NCI-H2196 (cell line): ENCODE results near the gene FAM43A.

Experiments
- DNase-seq: peaks from one replicate; lab custom pipeline; 2025; ENCODE audit not compliant: unreplicated experiment; lab: John Stamatoyannopoulos, UW

Gene FAM43A, protein sequence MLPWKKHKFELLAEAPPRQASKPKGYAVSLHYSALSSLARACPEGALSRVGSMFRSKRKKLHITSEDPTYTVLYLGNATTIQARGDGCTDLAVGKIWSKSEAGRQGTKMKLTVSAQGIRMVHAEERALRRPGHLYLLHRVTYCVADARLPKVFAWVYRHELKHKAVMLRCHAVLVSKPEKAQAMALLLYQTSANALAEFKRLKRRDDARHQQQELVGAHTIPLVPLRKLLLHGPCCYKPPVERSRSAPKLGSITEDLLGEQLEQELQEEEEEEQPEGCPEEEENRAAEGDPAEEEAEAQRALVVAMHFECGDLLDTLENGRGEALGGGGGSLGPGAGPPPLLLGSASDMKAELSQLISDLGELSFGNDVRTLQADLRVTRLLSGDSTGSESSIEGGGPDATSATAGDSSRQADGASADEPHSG

DNA sequence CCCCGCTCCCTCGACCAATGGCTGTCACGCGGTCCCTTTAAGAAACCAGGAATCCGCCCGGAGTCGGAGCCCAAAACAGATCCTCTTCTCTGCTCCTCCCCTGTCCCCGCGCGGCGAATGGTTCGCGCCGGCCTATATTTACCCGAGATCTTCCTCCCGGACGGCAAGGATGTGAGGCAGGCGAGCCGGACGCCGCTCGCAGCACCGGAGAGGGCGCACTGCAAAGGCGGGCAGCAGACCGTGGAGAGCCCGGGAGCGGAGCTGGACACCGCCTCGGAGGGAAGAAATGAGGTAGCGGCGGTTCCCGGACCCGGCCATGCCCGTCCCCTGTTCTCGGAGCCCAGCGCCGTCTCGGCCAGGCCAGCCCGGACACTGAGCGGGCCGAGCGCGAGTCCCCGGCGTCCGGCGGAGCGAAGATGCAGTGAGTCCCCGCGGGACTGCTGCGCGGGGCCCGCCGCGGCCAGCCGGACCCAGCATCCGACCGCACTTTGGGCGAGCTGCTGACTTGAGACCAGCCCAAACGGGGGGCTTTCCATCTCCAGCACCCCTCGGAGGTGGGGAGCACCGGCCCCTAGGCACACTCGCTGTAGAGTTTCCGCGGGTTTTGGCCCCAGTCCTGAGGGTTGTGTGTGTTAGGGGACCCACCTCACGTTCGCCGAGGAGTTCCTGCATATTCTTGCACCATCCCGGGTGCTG is at the start of gene FAM43A:
Gene FAM43A, plus strand, starts transcription at position 166 of the 696 bp plus-strand sequence. CDS start 944 bp downstream, outside the sequence.
- peak; percentile 98 for DNase-seq

DNA sequence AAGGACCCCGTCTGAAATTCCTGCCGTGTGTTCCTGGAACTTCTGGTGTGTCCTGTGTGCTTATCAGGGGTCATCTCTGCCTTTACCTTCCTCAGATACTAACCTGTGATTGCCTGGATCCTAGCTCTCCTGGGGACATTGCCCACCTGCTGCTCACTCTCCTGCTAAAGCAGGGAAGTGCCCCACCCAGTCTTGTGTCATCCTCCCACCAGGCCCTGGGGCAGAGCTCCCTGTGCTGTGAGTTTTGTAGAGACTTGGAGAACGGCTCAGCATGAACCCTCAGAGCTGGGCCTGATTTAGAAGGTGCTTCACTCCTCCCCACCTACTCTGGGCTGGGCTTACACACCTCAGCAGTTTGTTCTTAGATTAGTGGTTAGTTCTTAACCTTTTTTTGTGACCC is 48.6 kb upstream of the FAM43A start:
- no peak for DNase-seq

DNA sequence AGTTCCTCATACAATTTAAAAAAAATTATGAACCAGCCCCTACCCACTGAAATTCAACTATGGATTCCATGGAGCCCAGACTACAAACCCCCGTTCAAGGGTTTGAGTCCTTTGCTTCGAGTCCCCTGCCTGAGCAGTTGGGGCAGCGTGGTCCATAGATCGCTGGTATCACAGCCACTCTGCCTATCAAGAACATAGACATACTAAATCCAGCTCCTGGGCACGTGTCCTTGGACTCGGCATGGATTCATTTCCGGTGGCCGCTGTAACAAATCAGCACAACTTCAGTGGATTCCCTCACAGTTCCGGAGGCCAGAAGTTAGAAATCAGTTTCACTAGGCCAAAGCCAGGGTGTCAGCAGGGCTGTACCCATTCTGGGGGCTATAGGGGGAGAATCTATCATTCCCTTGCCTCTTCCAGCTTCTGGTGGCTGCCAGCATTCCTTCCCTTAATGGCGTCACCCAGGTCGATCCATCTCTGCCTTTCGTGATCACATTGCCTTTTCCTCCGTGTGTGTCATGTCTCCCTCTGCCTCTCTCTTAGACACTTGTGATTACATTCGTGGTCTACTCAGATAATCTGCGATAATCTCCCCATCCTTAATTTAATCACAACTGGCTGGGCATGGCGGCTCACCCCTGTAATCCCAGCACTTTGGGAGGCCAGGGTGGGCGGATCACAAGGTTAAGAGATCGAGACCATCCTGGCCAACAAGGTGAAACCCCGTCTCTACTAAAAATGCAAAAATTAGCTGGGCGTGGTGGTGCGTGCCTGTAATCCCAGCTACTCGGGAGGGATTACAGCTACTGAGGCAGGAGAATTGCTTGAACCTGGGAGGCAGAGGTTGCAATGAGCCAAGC is 47.9 kb upstream of the FAM43A start:
- DNase-seq = no peak

DNA sequence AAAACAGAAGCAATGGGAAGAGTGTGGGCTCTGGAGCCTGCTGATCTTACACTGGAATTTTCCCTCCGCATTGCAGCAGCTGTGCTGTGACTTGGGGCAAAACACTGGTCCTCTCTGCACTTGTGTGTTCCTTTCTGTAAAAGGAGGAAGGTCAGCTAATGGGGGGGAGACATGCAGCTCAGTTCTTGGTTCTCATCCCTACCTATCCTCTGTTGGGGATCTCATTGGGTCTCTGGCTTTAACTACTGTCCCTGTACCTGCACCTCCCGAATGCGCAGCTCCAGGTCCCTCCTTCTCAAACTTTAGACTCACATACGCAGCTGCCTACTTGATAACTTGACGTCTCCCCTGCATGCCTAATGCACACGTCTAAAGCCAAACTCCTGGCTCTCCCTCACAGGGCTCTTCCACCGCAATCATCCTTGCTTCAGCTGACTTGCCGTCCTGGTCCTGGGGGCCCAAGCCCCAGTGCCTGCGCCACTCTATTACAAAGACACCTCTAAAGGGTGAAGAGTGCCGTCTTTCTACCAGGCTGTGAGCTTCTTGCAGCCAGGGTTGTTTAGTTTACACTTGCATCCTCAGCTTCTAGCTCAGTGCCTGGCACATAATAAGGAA is 46.6 kb upstream of the FAM43A start:
- no peak for DNase-seq

DNA sequence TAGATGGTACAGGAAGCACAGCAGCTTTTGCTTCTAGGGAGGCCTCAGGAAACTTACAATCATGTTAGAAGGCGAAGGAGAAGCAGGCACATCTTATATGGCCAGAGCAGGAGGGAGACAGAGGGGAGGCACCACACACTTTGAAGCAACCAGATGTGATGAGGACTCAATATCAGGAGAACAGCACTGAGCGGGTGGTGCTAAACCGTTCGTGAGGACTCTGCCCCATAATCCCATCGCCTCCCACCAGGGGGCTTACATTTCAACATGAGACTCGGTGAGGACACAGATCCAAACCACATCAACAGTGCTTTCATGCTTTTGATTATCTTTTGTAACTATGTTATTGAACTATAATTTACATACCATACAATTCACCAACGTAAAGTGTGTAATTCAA is 44.9 kb upstream of the FAM43A start:
- DNase-seq = no peak

DNA sequence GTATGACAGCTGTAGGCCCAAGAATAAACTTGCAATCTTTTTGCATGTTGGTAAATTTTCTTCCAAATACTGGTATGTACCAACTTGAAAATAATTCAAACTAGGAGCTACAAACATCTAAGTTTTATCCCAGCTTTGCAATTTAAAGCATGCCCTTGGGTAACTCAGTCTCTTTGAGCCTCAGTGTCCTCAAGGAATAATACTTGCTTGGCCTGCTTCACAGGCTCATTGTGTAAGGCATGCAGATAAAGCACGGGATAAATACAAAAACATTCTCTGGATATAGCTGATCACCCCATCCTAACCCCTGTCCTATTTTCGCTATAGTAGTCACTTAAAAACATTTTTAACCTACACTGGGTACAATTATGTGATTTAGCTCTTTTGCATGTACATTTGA is 42.9 kb upstream of the FAM43A start:
- DNase-seq = no peak

DNA sequence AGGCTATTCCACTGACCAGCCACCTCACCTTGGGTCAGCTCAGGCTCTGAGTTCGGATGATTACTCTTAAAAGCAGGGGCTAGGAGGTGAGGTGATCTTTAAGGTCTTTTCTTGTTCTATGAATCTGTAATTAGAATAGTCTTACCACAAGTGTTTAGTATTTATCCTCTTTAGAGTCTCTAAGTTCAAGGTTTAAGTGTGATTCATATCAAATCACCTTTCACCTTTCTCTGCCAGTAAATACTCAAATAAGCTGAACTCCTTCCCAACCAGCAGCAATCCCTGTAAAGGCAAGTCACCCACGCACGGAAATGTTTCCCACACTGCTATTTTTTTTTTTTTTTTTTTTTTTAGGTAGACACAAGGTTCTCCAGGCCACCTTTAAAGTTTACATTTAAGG is 37.9 kb upstream of the FAM43A start:
- DNase-seq = no peak

DNA sequence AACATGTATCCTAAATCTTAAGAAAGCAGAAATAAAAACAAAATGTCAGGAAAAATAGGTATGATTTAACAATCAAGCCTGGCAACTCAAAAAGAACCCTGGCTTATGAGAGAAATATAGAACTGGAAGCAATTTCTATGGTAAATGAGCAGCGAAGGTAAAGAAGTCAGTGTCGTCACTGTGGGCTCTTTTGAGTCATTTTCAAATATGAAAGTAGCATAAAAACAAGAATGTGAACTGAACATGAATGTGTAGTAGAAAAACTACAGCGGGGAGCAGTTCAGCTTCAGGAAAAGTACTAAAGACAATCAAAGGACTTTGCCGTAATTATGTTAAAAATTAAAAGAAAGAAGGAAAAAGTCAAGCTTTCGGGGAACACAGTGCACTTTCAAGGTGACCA is 31.2 kb upstream of the FAM43A start:
- DNase-seq = no peak

DNA sequence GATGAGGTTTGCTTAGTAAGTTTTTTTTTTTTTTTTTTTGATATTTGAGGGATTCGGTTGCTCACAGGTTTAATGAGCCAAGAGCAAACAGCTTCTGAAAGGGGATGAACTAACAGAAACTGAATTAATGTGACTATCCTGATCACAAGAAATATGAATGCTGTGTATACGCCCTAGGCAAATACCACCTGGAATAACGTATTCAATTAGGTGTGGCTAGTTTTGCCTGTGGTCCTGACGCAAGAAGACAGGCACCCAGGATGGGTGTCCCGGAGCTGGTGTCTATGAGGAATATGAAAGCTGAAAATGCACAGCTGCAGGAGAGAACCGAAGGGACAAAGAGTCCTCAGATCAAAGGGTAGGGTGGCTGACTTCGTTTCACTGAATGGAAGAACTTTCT is 28.2 kb upstream of the FAM43A start:
- DNase-seq = no peak

DNA sequence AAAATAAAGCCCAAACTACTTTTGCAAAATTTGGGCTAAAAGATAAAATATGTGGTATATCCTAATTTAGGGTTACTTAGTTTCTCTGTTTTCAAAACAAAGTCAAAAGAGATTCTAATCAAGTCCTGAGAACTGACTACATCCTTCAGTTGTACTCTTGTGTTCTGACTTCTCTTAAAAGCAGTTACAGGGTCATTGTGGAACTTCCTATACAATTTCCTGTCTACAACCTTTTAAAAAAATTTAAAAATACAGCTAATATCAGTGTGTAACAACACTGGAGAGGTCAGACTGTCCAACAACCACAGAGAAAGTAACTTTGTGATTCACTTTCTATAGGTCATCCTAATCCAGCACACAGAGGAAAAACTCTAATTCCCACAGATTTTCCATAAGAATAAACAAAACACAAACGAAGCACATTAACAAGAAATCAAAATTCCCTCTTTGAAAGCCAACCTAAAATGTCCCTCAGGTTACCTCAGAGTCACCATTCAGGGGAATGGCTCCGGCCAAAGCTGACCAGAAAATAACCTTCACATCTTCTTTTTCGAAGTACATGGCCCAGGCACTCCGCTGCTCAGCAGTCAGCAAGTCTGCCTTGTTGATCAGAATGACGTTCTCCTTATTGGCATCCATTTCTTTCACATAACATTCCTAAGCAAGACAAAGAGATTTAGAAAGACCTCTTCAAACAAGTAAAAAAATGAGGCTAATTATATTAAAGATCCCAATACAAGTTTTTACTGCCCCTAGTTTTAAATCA is 27.0 kb upstream of the FAM43A start:
- DNase-seq = no peak

DNA sequence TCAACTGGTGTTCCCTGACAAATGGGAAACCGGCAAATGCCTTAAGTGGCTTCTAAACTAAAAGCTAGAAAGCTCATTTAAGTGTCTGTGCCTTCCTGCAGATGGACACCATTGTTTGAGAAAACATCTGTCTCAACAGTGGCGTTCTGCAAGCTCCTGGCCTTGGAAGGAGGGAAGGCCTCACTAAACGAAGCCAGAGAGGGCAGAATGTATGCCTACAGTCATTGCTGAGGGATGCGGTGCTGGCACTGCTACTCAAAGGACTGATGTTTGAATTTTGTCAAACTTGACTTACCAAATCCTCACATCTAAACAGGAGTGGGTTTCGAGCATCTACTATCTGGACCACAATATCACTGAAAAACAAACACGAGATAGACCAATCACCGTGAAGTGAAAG is 25.9 kb upstream of the FAM43A start:
- no peak for DNase-seq

DNA sequence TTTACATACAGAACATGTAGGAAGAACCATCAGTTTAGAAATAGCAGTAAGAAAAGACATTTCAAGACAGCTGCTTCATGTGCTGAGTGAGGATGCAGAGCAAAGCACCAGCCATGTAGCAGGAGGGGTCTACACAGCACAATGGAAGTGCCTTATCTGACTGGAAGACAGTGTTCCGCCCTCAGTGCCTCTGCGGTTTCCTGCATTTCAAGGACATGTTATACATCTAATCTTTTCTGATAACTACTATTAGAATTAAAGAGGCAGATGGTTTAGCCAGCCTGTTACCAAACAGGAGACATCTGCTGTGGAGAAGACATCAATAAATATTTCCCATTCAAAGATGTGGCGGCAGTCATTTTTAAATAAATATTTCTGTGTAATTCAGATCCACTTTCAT is 24.3 kb upstream of the FAM43A start:
- DNase-seq = no peak

DNA sequence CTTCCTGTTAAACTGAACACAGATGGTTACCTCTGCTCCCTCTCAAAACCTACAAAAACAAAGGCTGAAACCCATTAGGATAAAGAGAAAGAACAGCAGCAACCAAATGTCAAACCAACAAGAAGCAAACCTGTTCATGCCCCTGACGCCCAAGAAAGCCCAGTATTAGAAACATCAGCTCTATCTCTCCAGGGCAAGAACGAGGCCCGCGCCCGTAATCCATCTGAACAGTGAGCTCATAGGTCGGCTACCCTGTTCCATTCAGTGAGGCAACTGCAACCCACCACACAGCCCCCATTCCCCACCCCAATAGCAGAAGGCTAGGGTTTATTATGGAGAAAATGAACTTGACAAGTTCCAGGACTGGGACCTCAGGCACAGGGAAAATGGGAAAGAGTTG is 23.7 kb upstream of the FAM43A start:
- DNase-seq = no peak

DNA sequence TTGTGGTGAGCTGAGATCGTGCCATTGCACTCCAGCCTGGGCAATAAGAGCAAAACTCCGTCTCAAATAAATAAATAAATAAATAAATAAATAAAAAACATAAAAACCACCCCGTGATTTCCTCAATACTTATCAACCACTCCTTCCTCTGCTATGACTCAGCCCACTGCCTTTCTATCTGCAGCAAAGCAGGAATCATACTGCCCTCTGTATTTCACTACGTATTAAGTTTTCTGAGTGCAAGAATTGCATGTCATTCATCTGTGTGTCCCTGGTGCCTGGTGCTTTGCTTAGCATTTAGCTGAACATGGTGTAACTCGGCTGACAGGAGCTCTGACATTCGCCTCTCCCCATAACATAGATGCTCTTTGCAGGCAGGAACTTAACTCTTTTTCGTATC is 20.8 kb upstream of the FAM43A start:
- no peak for DNase-seq

DNA sequence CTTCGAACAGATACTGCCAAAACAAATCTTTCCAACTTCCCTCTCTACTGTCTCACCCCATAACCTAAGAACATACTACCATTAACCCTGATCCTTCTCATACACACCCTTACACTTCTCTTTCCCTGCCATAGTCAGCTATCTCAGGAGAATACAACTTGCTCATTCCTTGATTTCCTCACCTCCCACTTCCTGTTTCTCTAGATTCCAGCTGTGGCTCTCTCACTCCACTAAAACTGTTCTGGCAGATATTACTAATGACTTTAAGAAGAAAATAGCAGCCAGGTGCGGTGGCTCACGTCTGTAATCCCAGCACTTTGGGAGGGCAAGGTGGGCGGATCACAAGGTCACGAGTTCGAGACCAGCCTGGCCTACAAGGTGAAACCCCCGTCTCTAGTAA is 18.3 kb upstream of the FAM43A start:
- DNase-seq = no peak

DNA sequence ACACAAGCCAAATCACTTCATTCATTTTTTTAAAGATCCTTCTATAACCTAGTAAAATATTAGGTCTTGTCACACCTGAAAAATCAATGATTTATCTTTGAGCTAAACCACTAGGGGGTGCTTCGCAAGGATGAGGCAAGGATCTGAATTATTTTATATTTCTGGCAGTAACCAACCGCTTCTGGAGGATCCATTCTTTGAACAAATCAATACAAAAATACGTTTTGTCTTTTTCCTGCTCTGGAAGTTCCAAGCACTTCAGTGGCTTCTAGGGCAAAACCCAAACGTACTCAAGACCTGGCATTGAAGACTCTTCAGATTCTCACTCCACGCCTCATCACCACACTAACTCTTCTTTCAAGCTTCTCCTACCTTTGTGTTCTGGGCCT is 14.2 kb upstream of the FAM43A start:
- DNase-seq = peak; percentile 76

DNA sequence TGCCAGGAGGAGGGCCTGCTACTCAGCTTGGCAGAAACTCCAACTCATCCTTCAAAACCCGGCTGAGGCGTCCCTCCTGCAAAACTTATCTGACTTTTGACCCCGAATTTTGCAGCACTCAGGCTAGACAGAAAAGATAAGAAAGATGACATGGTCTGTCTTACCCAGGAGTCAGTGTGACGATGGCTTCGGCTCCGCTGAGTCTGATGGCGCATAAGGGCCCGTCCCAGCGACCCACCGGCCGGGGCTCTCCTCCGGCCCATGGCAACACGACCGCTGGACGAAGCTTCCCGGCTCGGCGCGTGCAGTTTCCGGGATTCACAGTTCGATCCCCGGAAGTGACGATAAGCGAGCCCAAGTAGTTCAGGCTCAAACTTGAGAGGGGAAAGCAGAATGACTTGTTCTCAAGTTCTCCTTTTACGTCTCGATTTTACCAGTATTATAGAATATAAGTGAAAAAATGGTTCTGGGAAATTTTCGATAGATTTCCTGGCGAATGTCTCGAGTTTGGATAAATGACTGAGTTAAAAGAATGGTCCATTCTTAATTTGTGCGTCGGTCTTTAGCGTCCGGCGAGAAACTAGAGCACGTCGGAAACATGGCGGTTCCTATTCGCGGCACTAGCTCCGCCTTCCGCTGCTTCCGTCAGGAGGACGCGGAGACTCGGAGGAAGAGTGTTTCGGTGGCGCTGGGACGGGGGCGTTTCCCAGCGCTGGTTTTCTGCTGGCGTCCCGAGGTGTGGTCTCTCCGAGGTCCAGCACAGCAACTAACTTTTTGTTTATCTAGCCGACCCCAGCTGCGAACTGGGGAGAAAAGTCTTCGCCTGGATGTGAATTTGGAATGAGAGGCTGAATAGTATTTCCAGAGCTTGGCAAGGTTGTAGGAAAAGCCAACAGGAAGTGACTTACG is 13.5 kb upstream of the FAM43A start, which contains the start of gene LSG1:
Gene LSG1, minus strand, starts transcription at position 292 of the 909 bp plus-strand sequence. Its CDS starts 29 bp downstream, at position 263.
- DNase-seq = peak; percentile 100

DNA sequence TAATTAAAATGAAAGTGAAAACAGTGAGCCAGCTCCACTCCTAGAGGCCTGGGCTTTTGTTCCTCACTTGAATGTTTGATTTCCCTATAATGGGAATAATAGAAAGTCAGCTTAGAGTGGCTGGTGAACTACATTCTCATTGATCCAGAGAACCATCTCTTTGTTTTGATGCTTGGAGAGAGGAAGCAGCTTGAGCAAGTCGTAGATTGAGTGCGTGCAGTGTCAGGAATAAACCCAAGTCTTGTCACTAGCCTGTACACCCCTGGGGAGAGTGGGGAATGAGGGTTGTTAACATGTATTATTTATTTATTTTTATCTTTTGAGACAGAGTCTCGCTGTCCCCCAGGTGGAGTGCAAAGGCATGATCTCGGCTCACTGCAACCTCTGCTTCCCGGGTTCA is 12.8 kb upstream of the FAM43A start:
- DNase-seq = no peak

DNA sequence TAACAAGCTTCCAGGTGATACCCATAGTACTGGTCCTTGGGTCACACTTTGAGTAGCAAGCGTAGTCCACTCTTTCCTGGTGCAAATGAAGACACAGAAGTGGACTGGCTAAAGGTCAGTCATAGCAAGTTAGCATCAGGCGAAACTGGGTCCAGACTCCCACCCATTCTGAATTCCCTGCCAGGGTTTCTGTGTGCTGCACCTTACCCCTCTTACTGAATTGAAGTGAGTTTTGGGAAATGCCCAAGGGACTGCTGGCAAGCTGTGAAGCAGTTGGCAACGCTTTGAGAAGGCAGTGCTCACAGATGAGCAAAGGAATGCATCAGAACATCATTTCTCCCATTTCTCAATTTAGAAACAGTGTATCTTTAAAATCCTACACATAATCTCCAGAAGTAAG is 11.9 kb upstream of the FAM43A start:
- DNase-seq = no peak
